Parathyroid adenoma (tissue), 2 donors: ENCODE data around the gene ANTKMT.
A peak's percentile ranks its signal among the peaks of the same experiment; 100 is the strongest.

Source experiments
- H2AFZ ChIP-seq: fragments of 300-600 bp; sonication (generic); one replicate; pipeline ENCODE4 v1.7.0; 2017; ENCODE audit warnings: antibody characterized with exemption, mild to moderate bottlenecking
- H3K27ac ChIP-seq: fragments of 300-600 bp; sonication (generic); one replicate; pipeline ENCODE4 v1.7.0; 2017
- H3K27me3 ChIP-seq: fragments of 300-600 bp; sonication (generic); one replicate; pipeline ENCODE4 v1.7.0; 2017; ENCODE audit warnings: low read length; ENCODE audit not compliant: control insufficient read depth, insufficient read depth
- H3K36me3 ChIP-seq: fragments of 300-600 bp; sonication (generic); one replicate; pipeline ENCODE4 v1.7.0; 2017; ENCODE audit warnings: low read length; ENCODE audit not compliant: control insufficient read depth, insufficient read depth
- H3K4me1 ChIP-seq: fragments of 300-600 bp; sonication (generic); one replicate; pipeline ENCODE4 v1.7.0; 2017; ENCODE audit warnings: control low read depth
- H3K4me2 ChIP-seq: fragments of 300-600 bp; sonication (generic); one replicate; pipeline ENCODE4 v1.7.0; 2017; ENCODE audit warnings: low read length
- H3K4me3 ChIP-seq: fragments of 300-600 bp; sonication (generic); one replicate; pipeline ENCODE4 v1.7.0; 2017; ENCODE audit warnings: low read depth, low read length
- H3K79me2 ChIP-seq: fragments of 300-600 bp; sonication (generic); one replicate; pipeline ENCODE4 v1.7.0; 2017; ENCODE audit warnings: control low read depth
- H3K9ac ChIP-seq: fragments of 300-600 bp; sonication (generic); one replicate; pipeline ENCODE4 v1.7.0; 2017; ENCODE audit warnings: mild to moderate bottlenecking
- H3K9me3 ChIP-seq: fragments of 300-600 bp; sonication (generic); one replicate; pipeline ENCODE4 v1.7.0; 2017; ENCODE audit warnings: low read length; ENCODE audit not compliant: control insufficient read depth
- CTCF ChIP-seq: fragments of 300-600 bp; sonication (generic); IDR thresholded peaks from one replicate; pipeline ENCODE4 v1.7.0; 2017; ENCODE audit warnings: antibody characterized with exemption, mild to moderate bottlenecking
- donor health status: primary hyperparathyroidism.

The ANTKMT gene

DNA sequence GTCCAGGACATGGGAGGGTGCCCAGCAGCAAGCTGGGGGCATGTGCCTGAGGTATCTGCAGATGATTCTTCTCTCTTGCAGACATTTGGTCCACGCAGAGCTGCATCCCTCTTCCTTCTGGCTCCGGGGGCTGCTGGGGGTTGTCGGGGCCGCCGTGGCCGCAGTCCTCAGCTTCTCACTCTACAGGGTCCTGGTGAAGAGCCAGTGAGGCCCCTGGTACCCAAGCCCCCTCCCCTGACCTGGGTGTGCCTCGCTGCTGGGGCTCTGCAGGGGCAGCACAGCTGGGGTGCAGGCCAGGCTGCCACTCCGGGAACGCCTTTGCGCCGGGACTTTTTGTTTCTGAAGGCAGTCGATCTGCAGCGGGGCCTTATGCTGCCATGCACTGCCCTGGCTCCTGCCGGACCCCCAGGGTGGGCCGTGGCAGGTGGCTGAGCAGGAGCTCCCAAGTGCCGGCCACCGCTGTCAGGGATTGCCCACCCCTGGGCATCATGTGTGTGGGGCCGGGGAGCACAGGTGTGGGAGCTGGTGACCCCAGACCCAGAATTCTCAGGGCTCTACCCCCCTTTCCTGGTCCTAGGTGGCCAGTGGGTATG, 47.5 kb upstream of the ANTKMT start:
- Histone ChIP-seq H3K9ac (no peak overlapping the region), H3K36me3 (no peaks in the 10 kb centered on the region), H3K4me1 (peaks cover 3% of the 10 kb centered on the region), H3K9me3 (no peaks in the 10 kb centered on the region), H3K4me2 (no peak overlapping the region), H3K27me3 (no peaks in the 10 kb centered on the region), H3K4me3 (no peak overlapping the region), H3K27ac (no peak overlapping the region), H3K79me2 (no peaks in the 10 kb centered on the region), H2AFZ (no peak overlapping the region)
- TF ChIP-seq CTCF = no peak

DNA sequence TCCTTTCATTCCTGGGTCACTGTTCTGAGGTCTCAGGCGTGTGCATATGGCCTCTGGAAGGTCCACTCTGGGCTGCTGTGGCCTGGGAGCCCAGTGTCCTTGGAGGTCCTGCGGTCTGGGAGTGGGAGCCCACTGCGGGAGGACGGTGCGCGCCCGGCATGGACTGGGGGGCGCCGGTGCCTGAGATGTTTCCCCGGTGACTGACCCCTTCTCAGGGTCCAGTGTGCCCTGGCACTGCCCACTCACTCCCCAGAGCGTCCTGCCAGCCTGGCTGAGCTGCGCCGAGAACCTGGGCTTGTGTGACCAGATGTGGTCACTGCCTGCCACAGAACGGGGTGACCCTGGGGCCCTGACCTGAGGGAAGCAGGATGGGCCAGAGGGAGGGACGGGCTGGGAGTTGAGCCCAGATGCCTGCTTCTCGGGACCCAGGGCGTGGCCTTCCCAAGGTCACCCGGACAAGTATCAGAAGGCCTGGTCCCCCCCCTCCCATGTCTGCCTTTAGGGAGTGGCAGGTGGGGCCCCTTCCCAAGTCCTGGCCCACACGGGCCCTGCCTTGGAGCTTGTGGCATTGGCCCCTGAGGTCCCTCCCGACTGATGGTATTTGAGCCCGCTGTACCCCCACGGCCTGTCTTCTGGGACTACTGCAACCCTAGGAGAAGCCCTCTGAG, 46.6 kb upstream of the ANTKMT start:
- Histone ChIP-seq H3K27ac (no peak overlapping the region), H3K4me1 (no peaks in the 10 kb centered on the region), H2AFZ (no peak overlapping the region), H3K4me3 (no peak overlapping the region), H3K36me3 (no peaks in the 10 kb centered on the region), H3K9me3 (no peaks in the 10 kb centered on the region), H3K79me2 (no peaks in the 10 kb centered on the region), H3K4me2 (no peak overlapping the region), H3K27me3 (no peaks in the 10 kb centered on the region), H3K9ac (no peak overlapping the region)
- no peak for TF ChIP-seq CTCF

DNA sequence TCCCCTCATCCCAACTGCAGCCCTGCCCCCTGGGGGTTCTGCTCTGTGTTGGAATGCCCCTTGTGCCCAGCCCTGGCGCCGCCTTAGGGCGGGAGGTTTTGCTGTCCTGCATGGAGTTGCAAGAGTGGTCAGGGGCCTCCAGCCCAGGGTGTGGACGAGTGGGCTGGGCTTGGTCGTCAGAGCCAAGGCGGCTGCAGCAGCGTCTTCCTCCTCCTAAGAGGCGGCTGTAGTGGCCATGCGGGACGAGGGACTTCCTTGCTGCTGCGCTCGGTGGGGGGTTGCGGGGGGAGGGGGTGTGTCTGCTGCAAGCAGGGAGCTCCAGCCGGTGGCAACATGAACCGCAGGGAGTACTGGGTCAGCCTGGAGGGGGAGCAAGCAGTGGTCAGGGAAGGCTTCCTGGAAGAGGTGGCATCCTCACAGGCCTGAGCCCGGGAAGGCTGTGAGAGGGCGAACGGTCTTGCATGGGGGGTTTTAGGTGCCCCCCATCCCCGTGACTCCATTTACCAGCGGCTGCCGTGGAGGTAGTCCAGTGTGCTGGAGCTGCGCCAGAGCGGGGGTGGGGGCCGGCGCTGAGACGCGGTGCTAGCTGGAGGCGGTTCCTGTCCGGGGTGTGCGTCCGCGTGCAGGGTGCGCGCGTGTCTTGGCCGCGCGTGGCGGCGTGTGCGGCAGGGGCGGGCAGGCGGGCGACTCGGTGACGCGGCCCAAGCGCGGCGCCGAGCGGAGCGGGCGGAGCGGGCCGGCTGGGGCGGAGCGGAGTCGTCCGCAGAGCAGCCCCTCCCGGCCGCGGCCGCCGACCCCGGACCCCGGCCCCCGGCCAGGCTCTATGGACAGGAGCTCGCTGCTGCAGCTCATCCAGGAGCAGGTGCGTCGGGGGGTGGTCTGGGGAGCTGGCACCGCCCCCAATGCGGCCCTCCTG, 45.7 kb upstream of the ANTKMT start, which contains the start of gene RHBDL1:
TSS of gene RHBDL1 (plus strand) at position 704 of the 916 bp plus-strand sequence. CDS start at position 824, 120 bp downstream.
- Histone ChIP-seq H3K36me3 (no peaks in the 10 kb centered on the region), H3K27ac (no peak within 1 kb of the TSS), H3K4me2 (peak within 1 kb of the TSS; percentile 77), H3K9ac (no peak within 1 kb of the TSS), H3K4me1 (no peaks in the 10 kb centered on the region), H3K9me3 (no peaks in the 10 kb centered on the region), H3K79me2 (no peaks in the 10 kb centered on the region), H2AFZ (peak within 1 kb of the TSS; percentile 63), H3K27me3 (no peaks in the 10 kb centered on the region), H3K4me3 (peak within 1 kb of the TSS; percentile 40)
- TF ChIP-seq CTCF = no peak

DNA sequence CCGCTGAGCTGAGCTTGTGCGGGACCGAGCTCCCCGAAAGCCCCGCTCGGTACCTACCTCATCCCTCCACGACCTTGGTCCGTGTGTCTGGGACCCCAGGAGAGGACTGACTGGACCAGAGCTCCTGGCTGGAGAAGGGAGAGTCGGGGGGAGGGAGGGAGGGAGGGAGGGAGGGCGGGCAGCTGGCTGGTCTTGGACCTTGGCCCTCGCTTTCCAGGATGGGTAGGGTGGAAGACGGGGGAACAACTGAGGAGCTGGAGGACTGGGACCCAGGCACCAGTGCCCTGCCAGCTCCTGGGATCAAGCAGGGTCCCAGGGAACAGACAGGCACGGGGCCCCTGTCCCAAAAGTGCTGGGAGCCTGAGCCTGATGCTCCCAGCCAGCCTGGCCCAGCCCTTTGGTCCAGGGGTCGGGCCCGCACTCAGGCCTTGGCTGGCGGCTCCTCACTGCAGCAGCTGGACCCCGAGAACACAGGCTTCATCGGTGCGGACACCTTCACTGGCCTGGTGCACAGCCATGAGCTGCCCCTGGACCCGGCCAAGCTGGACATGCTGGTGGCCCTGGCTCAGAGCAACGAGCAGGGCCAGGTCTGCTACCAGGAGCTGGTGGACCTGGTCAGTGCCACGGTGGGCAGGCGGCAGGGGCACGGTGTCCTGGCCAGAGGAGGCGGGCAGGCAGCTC, 44.9 kb upstream of the ANTKMT start:
- H3K9ac ChIP-seq = no peak overlapping the region
- H3K27me3 ChIP-seq = no peaks in the 10 kb centered on the region
- H3K4me2 ChIP-seq = peak overlapping the region; percentile 77
- H3K27ac ChIP-seq = no peak overlapping the region
- no peaks in the 10 kb centered on the region for H3K79me2 ChIP-seq
- H3K9me3 ChIP-seq = no peaks in the 10 kb centered on the region
- no peak for TF ChIP-seq CTCF
- H2AFZ ChIP-seq = peak overlapping the region; percentile 63
- no peaks in the 10 kb centered on the region for H3K4me1 ChIP-seq
- H3K36me3 ChIP-seq = no peaks in the 10 kb centered on the region
- no peak overlapping the region for H3K4me3 ChIP-seq
